GM21786 (cell line): ENCODE data around the gene AKR1E2.

ENCODE experiments used
- ATAC-seq: cut with Tn5 transposase; IDR thresholded peaks from one replicate; pipeline ENCODE4 v1.9.1; 2021; ENCODE audit not compliant: unreplicated experiment

AKR1E2 gene

DNA sequence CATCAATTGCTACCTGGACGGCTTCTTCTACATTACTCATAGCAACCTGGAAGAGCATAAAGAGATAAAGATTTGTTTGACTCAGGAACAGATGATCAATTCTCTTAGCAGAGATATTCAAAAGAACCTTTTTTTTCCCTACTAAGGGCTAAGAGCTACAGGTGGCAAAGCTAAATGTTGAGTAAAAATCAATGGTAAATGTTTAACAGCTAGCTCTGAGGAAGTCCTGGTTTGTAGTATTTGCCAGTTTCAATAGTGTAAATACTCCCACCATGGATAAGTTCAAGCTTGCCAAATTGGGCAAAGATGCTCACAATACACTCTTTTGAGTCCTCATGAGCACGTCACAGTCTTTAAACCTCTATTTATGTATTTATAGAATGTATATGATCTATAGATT is 64.0 kb downstream of the AKR1E2 start:
- ATAC-seq = no peak

DNA sequence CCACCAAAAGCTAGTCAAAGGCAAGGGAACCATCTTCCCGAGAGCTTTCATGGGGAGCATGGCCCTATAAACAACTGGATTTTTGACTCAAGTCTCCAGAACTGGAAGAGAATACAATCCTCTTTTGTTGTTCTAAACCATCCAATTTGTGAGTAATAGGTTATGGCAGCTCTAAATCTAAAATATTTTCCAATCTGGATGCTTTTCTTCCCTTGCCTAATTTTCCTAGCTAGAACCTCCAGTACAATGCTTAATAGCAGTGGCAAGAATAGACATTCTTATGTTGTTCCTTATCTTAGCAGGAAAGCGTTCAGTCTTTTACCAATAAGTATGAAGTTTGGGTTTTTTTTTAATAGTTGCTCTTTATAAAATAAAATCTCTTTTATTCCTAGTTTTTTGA is 66.7 kb downstream of the AKR1E2 start:
- no peak for ATAC-seq

DNA sequence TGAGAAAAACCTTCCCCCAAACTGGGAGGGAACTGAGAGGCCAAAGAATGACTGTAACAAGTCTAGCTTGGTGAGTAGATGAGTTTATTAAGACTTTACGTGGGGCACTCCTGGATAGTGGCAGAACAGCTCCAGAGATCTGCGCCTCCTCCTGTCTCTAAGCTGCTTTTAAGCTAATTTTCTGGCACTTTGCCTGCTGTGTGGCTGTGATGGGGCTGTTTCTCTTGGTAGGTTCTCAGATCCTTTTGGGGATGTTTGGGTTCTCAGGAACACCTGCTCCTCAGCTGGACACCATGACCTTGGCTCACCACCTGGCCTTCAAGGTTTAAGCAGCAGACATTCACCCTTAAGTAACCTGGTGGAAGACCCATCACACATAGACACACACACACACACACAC is 68.3 kb downstream of the AKR1E2 start:
- ATAC-seq = no peak
